Osteocyte (in vitro differentiated cells): ENCODE data around the gene DEPDC1. TPM values are rescaled to one million over a fixed set of nuclear protein-coding genes. Genes with fewer than 3 reads are reported as not detected.
"Not testable (repeated sequence)": the region's sequence is repeated elsewhere in the genome, so short reads cannot be mapped to it uniquely, and the experiment has no call there.

Experiments used
- DNase-seq: peaks from one replicate; pipeline ENCODE4 v3.0.0; 2021; ENCODE audit warnings: mixed read lengths; ENCODE audit not compliant: unreplicated experiment; ENCODE audit errors: extremely low spot score
- H3K27ac Mint-ChIP-seq: one replicate; pipeline ENCODE4 v1.8.0; 2021; ENCODE audit warnings: mild to moderate bottlenecking, mixed read lengths; ENCODE audit not compliant: unreplicated experiment
- H3K27me3 Mint-ChIP-seq: one replicate; pipeline ENCODE4 v1.8.0; 2021; ENCODE audit warnings: mixed read lengths; ENCODE audit not compliant: unreplicated experiment
- H3K36me3 Mint-ChIP-seq: one replicate; pipeline ENCODE4 v1.8.0; 2021; ENCODE audit warnings: mixed read lengths; ENCODE audit not compliant: unreplicated experiment
- H3K4me1 Mint-ChIP-seq: one replicate; pipeline ENCODE4 v1.8.0; 2021; ENCODE audit warnings: mixed read lengths; ENCODE audit not compliant: unreplicated experiment
- H3K4me3 Mint-ChIP-seq: one replicate; pipeline ENCODE4 v1.8.0; 2021; ENCODE audit warnings: mild to moderate bottlenecking, moderate library complexity, mixed read lengths; ENCODE audit not compliant: unreplicated experiment
- H3K9me3 Mint-ChIP-seq: one replicate; pipeline ENCODE4 v1.8.0; 2021; ENCODE audit warnings: mixed read lengths; ENCODE audit not compliant: unreplicated experiment
- CTCF ChIP-seq: fragments of 200-600 bp; sonication (generic); IDR thresholded peaks from 2 replicates; pipeline ENCODE4 v1.5.0; 2021; ENCODE audit warnings: antibody characterized with exemption, mild to moderate bottlenecking, moderate library complexity
- total RNA-seq: library from RNA; stranded (reverse); gene quantifications from 2 replicates; pipeline ENCODE4 v1.2.1, GENCODE V29; 2021

Gene DEPDC1
- total RNA-seq, 1 donor from 2014 or later, result 4.9 TPM

DNA sequence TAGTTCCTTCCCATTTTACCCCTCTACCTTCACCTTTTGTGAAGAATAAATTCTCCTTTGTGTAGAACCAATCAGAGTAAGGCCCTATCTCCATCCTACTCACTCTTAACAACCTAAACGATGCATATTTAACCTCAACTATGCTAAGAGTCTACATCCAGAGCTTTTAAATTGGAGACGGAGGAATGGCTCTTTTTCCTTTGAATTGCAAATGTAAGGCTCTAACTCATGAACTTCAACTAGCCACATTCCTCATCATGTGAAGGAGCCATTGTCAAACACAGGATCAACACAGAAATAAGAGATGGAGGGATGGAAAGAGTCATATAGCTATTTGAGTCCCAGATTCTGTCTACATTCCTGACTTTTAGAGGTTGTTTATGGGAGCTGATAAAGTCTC lies 18.2 kb downstream of the DEPDC1 start:
- H3K27me3 Mint-ChIP-seq, result no peaks in the 10 kb centered on the region
- no peak for DNase-seq
- no peak overlapping the region for H3K4me3 Mint-ChIP-seq
- H3K27ac Mint-ChIP-seq, result no peak overlapping the region
- no peaks in the 10 kb centered on the region for H3K9me3 Mint-ChIP-seq
- peaks cover 7% of the 10 kb centered on the region for H3K36me3 Mint-ChIP-seq
- no peak for TF ChIP-seq CTCF
- H3K4me1 Mint-ChIP-seq, result no peaks in the 10 kb centered on the region

- H3K27me3 Mint-ChIP-seq, H3K27ac Mint-ChIP-seq, H3K4me3 Mint-ChIP-seq, DNase-seq, H3K9me3 Mint-ChIP-seq, H3K36me3 Mint-ChIP-seq, H3K4me1 Mint-ChIP-seq: not testable (repeated sequence)
Measured at GRCh38 chr1:68476626-68477025, 20.3 kb downstream of the DEPDC1 start.

- no peaks in the 10 kb centered on the region for H3K4me1 Mint-ChIP-seq
- peaks cover 2% of the 10 kb centered on the region for H3K36me3 Mint-ChIP-seq
- no peak overlapping the region for H3K27ac Mint-ChIP-seq
- DNase-seq, result no peak
- H3K4me3 Mint-ChIP-seq, result no peak overlapping the region
- no peaks in the 10 kb centered on the region for H3K27me3 Mint-ChIP-seq
- TF ChIP-seq CTCF, result no peak
- no peaks in the 10 kb centered on the region for H3K9me3 Mint-ChIP-seq
Measured at GRCh38 chr1:68473060-68473459, 23.8 kb downstream of the DEPDC1 start.

DNA sequence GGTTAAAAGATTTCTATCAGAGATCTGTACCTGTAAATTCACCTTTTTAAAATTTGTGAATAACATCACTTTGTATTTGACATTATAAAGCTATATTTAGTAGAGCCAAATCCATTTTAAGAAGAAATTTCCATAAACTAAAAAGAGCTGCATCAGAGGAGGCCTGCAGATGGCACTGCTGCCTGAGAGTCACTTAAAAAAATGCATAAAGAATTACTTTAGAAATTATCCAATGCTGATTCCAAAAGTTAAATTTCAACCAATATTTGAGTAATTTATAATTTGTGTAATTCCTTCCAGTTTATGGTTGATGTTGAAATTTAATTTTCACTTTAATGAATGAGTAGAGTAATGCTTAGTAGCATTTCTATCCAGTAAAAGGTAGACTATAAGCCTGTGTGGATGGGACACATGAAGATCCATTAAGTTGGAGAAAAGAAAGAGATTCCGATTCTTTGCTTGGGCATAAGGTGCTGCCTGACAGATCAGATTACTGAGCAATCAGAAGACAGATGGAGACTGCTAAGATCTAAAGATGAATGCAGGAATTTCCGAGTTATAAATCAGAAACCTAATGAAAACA lies 26.4 kb downstream of the DEPDC1 start:
- Mint-ChIP-seq H3K4me3 (no peak overlapping the region), H3K4me1 (no peaks in the 10 kb centered on the region), H3K36me3 (peaks cover 2% of the 10 kb centered on the region), H3K27me3 (no peaks in the 10 kb centered on the region), H3K27ac (no peak overlapping the region), H3K9me3 (no peaks in the 10 kb centered on the region)
- peak; percentile 81 for TF ChIP-seq CTCF
- no peak for DNase-seq

- Mint-ChIP-seq H3K27ac (no peak overlapping the region), H3K27me3 (peaks cover 3% of the 10 kb centered on the region), H3K4me3 (no peak overlapping the region), H3K9me3 (peaks cover 9% of the 10 kb centered on the region), H3K36me3 (no peaks in the 10 kb centered on the region), H3K4me1 (peaks cover 6% of the 10 kb centered on the region)
- no peak for TF ChIP-seq CTCF
- DNase-seq, result no peak
Measured at GRCh38 chr1:68464891-68465290, 32.0 kb downstream of the DEPDC1 start.

GRCh38 chr1:68460935-68461334 lies 35.9 kb downstream of the DEPDC1 start:
- Mint-ChIP-seq H3K4me1 (peaks cover 6% of the 10 kb centered on the region), H3K36me3 (no peaks in the 10 kb centered on the region), H3K9me3 (peaks cover 9% of the 10 kb centered on the region), H3K4me3 (no peak overlapping the region), H3K27me3 (peaks cover 12% of the 10 kb centered on the region), H3K27ac (no peak overlapping the region)
- no peak for TF ChIP-seq CTCF
- no peak for DNase-seq
